HEK293 (cell line): Measurements from ENCODE around the gene TMEM41A.

Experiments used
- RBAK ChIP-seq: fragments of 450-650 bp; formaldehyde crosslinking; IDR thresholded peaks from 2 replicates; pipeline ENCODE4 v1.5.1; 2016; ENCODE audit warnings: missing biosample characterization, missing genetic modification characterization
- TRIM28 ChIP-seq: IDR thresholded peaks from 2 replicates; pipeline ENCODE4 v1.6.1; 2011; ENCODE audit warnings: low read length, control low read depth, borderline replicate concordance
- ZNF146 ChIP-seq: fragments of 450-650 bp; formaldehyde crosslinking; IDR thresholded peaks from 2 replicates; pipeline ENCODE4 v1.5.1; 2016; ENCODE audit warnings: missing biosample characterization, missing genetic modification characterization
- ZNF184 ChIP-seq: fragments of 450-650 bp; IDR thresholded peaks from 2 replicates; pipeline ENCODE4 v1.5.1; 2018; ENCODE audit warnings: missing biosample characterization, mild to moderate bottlenecking, missing genetic modification characterization
- ZNF24 ChIP-seq: fragments of 450-650 bp; formaldehyde crosslinking; IDR thresholded peaks from 2 replicates; pipeline ENCODE4 v1.5.1; 2016; ENCODE audit warnings: missing biosample characterization, missing genetic modification characterization
- ZNF292 ChIP-seq: fragments of 450-650 bp; formaldehyde crosslinking; IDR thresholded peaks from 2 replicates; pipeline ENCODE4 v1.5.1; 2016; ENCODE audit warnings: low read depth, missing biosample characterization, missing genetic modification characterization, borderline replicate concordance
- ZNF560 ChIP-seq: fragments of 450-650 bp; formaldehyde crosslinking; IDR thresholded peaks from 2 replicates; pipeline ENCODE4 v1.5.1; 2017; ENCODE audit warnings: missing biosample characterization, missing genetic modification characterization, borderline replicate concordance
- ZNF785 ChIP-seq: fragments of 450-650 bp; formaldehyde crosslinking; IDR thresholded peaks from 2 replicates; pipeline ENCODE4 v1.5.1; 2016; ENCODE audit warnings: missing biosample characterization, missing genetic modification characterization
- TF ChIP-seq, protein P1 (sequence below): fragments of 450-650 bp; IDR thresholded peaks from 2 replicates; pipeline ENCODE4 v1.5.1; 2018; ENCODE audit warnings: missing biosample characterization, mild to moderate bottlenecking, missing genetic modification characterization

DNA sequence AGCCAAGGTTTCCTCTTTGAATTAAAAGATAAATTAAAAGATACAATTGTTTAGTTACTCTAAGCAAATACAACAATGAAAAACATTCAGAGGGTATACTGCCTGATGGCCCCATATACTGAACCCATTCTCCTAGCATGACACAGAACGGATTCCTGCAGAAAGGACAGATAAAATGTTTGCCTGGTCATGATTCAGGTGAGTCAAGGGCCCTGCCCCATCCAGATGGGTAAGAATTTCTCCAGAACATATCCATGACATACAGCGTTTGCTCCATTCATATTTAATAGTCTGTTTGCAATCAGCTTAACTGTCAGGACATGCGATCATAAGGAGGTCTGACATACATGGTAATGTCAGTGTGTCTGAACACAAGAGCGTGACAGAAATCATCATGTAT, 8.6 kb downstream of the TMEM41A start:
- TF ChIP-seq RBAK (tag by site-specific recombination) (no peak), ZNF560 (tag by site-specific recombination) (no peak), ZNF785 (tag by site-specific recombination) (no peak), ZNF292 (tag by site-specific recombination) (no peak), ZNF184 (tag by site-specific recombination) (no peak), ZNF24 (tag by site-specific recombination) (no peak), ZNF146 (tag by site-specific recombination) (no peak), TRIM28 (no peak)
- TF ChIP-seq, protein P1, sequence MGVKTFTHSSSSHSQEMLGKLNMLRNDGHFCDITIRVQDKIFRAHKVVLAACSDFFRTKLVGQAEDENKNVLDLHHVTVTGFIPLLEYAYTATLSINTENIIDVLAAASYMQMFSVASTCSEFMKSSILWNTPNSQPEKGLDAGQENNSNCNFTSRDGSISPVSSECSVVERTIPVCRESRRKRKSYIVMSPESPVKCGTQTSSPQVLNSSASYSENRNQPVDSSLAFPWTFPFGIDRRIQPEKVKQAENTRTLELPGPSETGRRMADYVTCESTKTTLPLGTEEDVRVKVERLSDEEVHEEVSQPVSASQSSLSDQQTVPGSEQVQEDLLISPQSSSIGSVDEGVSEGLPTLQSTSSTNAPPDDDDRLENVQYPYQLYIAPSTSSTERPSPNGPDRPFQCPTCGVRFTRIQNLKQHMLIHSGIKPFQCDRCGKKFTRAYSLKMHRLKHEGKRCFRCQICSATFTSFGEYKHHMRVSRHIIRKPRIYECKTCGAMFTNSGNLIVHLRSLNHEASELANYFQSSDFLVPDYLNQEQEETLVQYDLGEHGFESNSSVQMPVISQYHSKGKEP: no peak
